ENCODE data around the gene EIF4E. TPM values are rescaled to one million over a fixed set of nuclear protein-coding genes. Genes with fewer than 3 reads are reported as not detected.

EIF4E gene
- total RNA-seq, 3 donors from 2014 or later: 69.0 to 97.2 (median 93.7) TPM

DNA sequence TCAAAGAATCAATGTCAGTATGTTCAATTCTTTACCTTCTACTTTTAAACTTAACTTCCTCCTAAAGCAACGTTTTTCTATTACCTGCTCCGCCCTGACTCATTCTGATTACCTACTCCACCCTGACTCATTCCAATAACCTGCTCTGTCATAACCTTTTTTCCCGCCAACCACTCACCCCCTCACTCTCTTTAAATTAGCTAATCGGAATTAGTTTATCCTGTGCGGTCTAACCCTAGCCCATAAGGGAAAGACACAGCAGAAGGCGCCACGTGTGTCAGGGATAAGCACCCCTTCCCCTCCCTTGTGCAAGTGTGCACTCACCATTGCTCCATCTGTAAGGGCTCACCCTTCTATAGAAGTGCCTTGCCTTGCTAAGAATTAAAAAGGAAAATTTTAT lies 64.4 kb downstream of the EIF4E start:
- H3K4me1 ChIP-seq: no peaks in the 10 kb centered on the region
- no peaks in the 10 kb centered on the region for H3K36me3 ChIP-seq
- DNase-seq (ENCODE audit: low spot score in 2 of 2): no peak
- intact Hi-C loops (cut with DNase I; ENCODE audit: low total_unique reads): no loop called here
- H3K27me3 ChIP-seq: no peaks in the 10 kb centered on the region
- TF ChIP-seq POLR2A (IDR thresholded peaks at IDR 0.05) (no peak), POLR2AphosphoS5 (IDR thresholded peaks at IDR 0.05) (no peak)
- TF ChIP-seq, protein P1, sequence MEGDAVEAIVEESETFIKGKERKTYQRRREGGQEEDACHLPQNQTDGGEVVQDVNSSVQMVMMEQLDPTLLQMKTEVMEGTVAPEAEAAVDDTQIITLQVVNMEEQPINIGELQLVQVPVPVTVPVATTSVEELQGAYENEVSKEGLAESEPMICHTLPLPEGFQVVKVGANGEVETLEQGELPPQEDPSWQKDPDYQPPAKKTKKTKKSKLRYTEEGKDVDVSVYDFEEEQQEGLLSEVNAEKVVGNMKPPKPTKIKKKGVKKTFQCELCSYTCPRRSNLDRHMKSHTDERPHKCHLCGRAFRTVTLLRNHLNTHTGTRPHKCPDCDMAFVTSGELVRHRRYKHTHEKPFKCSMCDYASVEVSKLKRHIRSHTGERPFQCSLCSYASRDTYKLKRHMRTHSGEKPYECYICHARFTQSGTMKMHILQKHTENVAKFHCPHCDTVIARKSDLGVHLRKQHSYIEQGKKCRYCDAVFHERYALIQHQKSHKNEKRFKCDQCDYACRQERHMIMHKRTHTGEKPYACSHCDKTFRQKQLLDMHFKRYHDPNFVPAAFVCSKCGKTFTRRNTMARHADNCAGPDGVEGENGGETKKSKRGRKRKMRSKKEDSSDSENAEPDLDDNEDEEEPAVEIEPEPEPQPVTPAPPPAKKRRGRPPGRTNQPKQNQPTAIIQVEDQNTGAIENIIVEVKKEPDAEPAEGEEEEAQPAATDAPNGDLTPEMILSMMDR (IDR thresholded peaks at IDR 0.05): no peak
- H3K4me3 ChIP-seq: no peak overlapping the region
- no peaks in the 10 kb centered on the region for H3K9me3 ChIP-seq
- no peak overlapping the region for H3K27ac ChIP-seq

DNA sequence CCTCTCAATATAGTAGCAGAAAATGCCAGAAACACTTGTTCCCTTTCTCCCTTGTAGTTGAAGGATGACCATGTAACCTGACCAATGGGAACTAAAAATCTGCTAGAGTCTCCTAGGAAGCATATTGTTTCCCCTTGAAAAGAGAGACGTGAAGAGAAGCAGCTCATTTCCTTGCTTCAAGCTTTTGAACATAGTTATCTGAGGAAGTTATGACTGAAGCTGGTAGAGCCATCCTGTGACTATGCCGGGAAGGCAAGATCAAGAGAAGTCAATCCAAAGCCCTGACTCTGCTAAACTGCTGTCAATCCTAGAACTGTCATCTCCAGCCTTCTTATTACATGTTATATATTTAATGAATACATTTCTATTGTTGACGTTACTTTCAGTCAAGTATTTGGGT lies 66.6 kb downstream of the EIF4E start:
- H3K9me3 ChIP-seq: no peaks in the 10 kb centered on the region
- no peak overlapping the region for H3K4me3 ChIP-seq
- intact Hi-C loops (cut with DNase I; ENCODE audit: low total_unique reads): no loop called here
- no peak overlapping the region for H3K27ac ChIP-seq
- DNase-seq (ENCODE audit: low spot score in 2 of 2): no peak
- H3K27me3 ChIP-seq: no peaks in the 10 kb centered on the region
- no peaks in the 10 kb centered on the region for H3K36me3 ChIP-seq
- no peaks in the 10 kb centered on the region for H3K4me1 ChIP-seq
- TF ChIP-seq POLR2AphosphoS5 (IDR thresholded peaks at IDR 0.05) (no peak), POLR2A (IDR thresholded peaks at IDR 0.05) (no peak)
- TF ChIP-seq, protein P1 (IDR thresholded peaks at IDR 0.05): no peak

GRCh38 chr4:98861100-98861884 lies 67.6 kb downstream of the EIF4E start:
- Histone ChIP-seq H3K9me3 (no peaks in the 10 kb centered on the region), H3K27ac (no peak overlapping the region), H3K4me3 (no peak overlapping the region), H3K4me1 (no peaks in the 10 kb centered on the region), H3K36me3 (no peaks in the 10 kb centered on the region), H3K27me3 (no peaks in the 10 kb centered on the region)
- no peak for DNase-seq (ENCODE audit: low spot score in 2 of 2)
- TF ChIP-seq POLR2A (IDR thresholded peaks at IDR 0.05) (no peak), POLR2AphosphoS5 (IDR thresholded peaks at IDR 0.05) (no peak)
- TF ChIP-seq, protein P1 (IDR thresholded peaks at IDR 0.05): no peak
- intact Hi-C loops (cut with DNase I; ENCODE audit: low total_unique reads): no loop called here

GRCh38 chr4:98851806-98852205 lies 77.1 kb downstream of the EIF4E start:
- Histone ChIP-seq H3K9me3 (no peaks in the 10 kb centered on the region), H3K4me1 (no peaks in the 10 kb centered on the region), H3K36me3 (no peaks in the 10 kb centered on the region), H3K4me3 (no peak overlapping the region), H3K27me3 (no peaks in the 10 kb centered on the region), H3K27ac (no peak overlapping the region)
- intact Hi-C loops (cut with DNase I; ENCODE audit: low total_unique reads): no loop called here
- no peak for TF ChIP-seq POLR2AphosphoS5 (IDR thresholded peaks at IDR 0.05)
- TF ChIP-seq, protein P1 (IDR thresholded peaks at IDR 0.05): no peak
- no peak for TF ChIP-seq POLR2A (IDR thresholded peaks at IDR 0.05)
- no peak for DNase-seq (ENCODE audit: low spot score in 2 of 2)

DNA sequence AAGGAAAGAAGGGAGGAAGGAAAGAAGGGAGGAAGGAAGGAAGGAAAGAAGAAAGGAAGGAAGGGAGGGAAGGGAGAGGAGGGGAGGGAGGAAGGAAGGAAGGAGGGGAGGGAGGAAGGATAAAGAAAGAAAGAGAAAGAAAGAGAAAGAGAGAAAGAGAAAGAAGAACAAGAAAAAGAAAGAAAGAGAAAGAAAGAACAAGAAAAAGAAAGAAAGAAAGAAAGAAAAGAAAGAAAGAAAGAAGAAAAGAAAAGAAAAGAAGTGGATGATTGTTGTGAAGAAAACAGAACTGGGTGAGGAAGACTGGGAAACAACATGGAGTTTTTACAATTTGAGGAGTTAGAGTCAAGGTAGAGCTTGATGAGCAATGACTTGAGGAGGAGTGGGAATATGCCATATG lies 78.0 kb downstream of the EIF4E start:
- no peaks in the 10 kb centered on the region for H3K4me1 ChIP-seq
- intact Hi-C loops (cut with DNase I; ENCODE audit: low total_unique reads): no loop called here
- TF ChIP-seq POLR2A (IDR thresholded peaks at IDR 0.05): no peak
- TF ChIP-seq, protein P1 (IDR thresholded peaks at IDR 0.05): no peak
- no peak for TF ChIP-seq POLR2AphosphoS5 (IDR thresholded peaks at IDR 0.05)
- no peaks in the 10 kb centered on the region for H3K36me3 ChIP-seq
- H3K4me3 ChIP-seq: no peak overlapping the region
- no peak for DNase-seq (ENCODE audit: low spot score in 2 of 2)
- H3K27me3 ChIP-seq: no peaks in the 10 kb centered on the region
- H3K27ac ChIP-seq: no peak overlapping the region
- peaks cover 0 to 8% of the 10 kb centered on the region in 2 donors for H3K9me3 ChIP-seq
